KMS-11 (cell line): ENCODE data around the gene HMHB1.

Experiments used
- H2AFZ ChIP-seq: fragments of 200-600 bp; sonication (generic); 2 replicates; pipeline ENCODE4 v1.6.1; 2016; ENCODE audit warnings: antibody characterized with exemption, mixed run types, low read depth
- H3K27ac ChIP-seq: fragments of 200-600 bp; sonication (generic); 2 replicates; pipeline ENCODE4 v1.6.1; 2016; ENCODE audit warnings: mild to moderate bottlenecking, mixed run types
- H3K27me3 ChIP-seq: fragments of 200-600 bp; sonication (generic); 2 replicates; pipeline ENCODE4 v1.6.1; 2017; ENCODE audit warnings: mild to moderate bottlenecking, low read depth, mixed run types, moderate library complexity; ENCODE audit not compliant: insufficient read depth
- H3K36me3 ChIP-seq: fragments of 200-600 bp; sonication (generic); 2 replicates; pipeline ENCODE4 v1.6.1; 2017; ENCODE audit warnings: mild to moderate bottlenecking, mixed run types; ENCODE audit not compliant: insufficient read depth
- H3K4me1 ChIP-seq: fragments of 200-600 bp; sonication (generic); 2 replicates; pipeline ENCODE4 v1.6.1; 2016; ENCODE audit warnings: mild to moderate bottlenecking, low read depth, mixed run types; ENCODE audit not compliant: poor library complexity, severe bottlenecking
- H3K4me2 ChIP-seq: fragments of 200-600 bp; sonication (generic); 2 replicates; pipeline ENCODE4 v1.7.0; 2016; ENCODE audit warnings: mild to moderate bottlenecking, mixed run types
- H3K4me3 ChIP-seq: fragments of 200-600 bp; sonication (generic); IDR thresholded peaks from 2 replicates; pipeline ENCODE4 v1.6.1; 2017; ENCODE audit warnings: low read depth, low read length, mixed read lengths; ENCODE audit not compliant: insufficient read depth
- H3K79me2 ChIP-seq: fragments of 200-600 bp; sonication (generic); 2 replicates; pipeline ENCODE4 v1.6.1; 2016; ENCODE audit warnings: low read depth, mixed run types; ENCODE audit not compliant: insufficient read depth
- H3K9ac ChIP-seq: fragments of 200-600 bp; sonication (generic); 2 replicates; pipeline ENCODE4 v1.6.1; 2016; ENCODE audit warnings: mild to moderate bottlenecking, mixed run types
- H4K20me1 ChIP-seq: fragments of 200-600 bp; sonication (generic); 2 replicates; pipeline ENCODE4 v1.6.1; 2016; ENCODE audit warnings: mild to moderate bottlenecking, mixed run types; ENCODE audit not compliant: insufficient read depth
- TF ChIP-seq, protein P1 (sequence below): fragments of 200-600 bp; sonication (generic); conservative IDR thresholded peaks from 2 replicates; pipeline ENCODE4 v1.6.1; 2017; ENCODE audit warnings: low read depth, mild to moderate bottlenecking, antibody characterized with exemption, low read length, moderate library complexity, mixed read lengths

The HMHB1 gene

GRCh38 chr5:143775258-143775657, 36.7 kb upstream of the HMHB1 start:
- Histone ChIP-seq H2AFZ (no peak overlapping the region), H3K4me2 (0 out of 2 replicates have a peak overlapping the region, but pooled peaks have one; percentile 4), H3K27ac (no peak overlapping the region), H3K79me2 (no peaks in the 10 kb centered on the region), H4K20me1 (no peaks in the 10 kb centered on the region), H3K36me3 (no peaks in the 10 kb centered on the region), H3K4me1 (peaks cover 15% of the 10 kb centered on the region), H3K4me3 (no peak overlapping the region), H3K27me3 (no peaks in the 10 kb centered on the region), H3K9ac (no peak overlapping the region)
- TF ChIP-seq, protein P1, sequence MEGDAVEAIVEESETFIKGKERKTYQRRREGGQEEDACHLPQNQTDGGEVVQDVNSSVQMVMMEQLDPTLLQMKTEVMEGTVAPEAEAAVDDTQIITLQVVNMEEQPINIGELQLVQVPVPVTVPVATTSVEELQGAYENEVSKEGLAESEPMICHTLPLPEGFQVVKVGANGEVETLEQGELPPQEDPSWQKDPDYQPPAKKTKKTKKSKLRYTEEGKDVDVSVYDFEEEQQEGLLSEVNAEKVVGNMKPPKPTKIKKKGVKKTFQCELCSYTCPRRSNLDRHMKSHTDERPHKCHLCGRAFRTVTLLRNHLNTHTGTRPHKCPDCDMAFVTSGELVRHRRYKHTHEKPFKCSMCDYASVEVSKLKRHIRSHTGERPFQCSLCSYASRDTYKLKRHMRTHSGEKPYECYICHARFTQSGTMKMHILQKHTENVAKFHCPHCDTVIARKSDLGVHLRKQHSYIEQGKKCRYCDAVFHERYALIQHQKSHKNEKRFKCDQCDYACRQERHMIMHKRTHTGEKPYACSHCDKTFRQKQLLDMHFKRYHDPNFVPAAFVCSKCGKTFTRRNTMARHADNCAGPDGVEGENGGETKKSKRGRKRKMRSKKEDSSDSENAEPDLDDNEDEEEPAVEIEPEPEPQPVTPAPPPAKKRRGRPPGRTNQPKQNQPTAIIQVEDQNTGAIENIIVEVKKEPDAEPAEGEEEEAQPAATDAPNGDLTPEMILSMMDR, result no peak

DNA sequence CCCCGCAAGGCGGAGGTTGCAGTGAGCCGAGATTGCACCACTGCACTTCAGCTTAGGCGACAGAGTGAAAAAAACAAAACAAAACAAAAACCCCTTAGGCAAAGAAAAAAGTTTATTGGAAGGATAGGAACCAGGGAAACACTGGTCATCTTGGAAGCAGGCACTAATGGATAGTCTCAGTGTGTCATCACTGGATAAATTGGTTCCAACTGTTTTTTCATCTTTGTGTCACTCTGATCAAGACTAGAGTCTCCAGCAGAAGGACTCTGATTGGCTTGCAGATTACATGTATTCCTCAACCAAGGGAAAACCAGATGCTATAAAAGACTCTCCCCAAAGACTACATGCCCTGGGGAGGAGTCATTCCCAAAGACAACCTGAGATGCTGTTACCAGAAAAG, 35.0 kb upstream of the HMHB1 start:
- Histone ChIP-seq H3K27ac (no peak overlapping the region), H2AFZ (no peak overlapping the region), H3K4me1 (peaks cover 15% of the 10 kb centered on the region), H3K79me2 (no peaks in the 10 kb centered on the region), H3K4me2 (no peak overlapping the region), H3K9ac (no peak overlapping the region), H4K20me1 (no peaks in the 10 kb centered on the region), H3K27me3 (no peaks in the 10 kb centered on the region), H3K4me3 (no peak overlapping the region), H3K36me3 (no peaks in the 10 kb centered on the region)
- TF ChIP-seq, protein P1, result no peak

DNA sequence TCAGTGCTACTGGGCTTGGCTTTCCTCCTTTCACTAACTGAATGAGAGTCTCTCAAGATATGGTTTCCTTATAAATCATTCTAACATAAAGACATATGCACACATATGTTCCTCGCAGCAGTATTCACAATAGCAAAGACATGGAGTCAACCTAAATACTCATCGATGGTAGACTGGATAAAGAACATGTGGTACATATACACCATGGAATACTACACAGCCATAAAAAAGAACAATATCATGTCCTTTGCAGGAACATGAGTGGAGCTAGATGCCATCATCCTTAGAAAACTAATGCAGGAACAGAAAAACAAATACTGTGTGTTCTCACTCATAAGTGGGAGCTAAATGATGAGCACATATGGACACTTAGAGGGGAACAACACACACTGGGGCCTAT, 32.5 kb upstream of the HMHB1 start:
- Histone ChIP-seq H2AFZ (no peak overlapping the region), H3K27me3 (no peaks in the 10 kb centered on the region), H4K20me1 (no peaks in the 10 kb centered on the region), H3K4me3 (no peak overlapping the region), H3K4me1 (peaks cover 14% of the 10 kb centered on the region), H3K79me2 (no peaks in the 10 kb centered on the region), H3K27ac (no peak overlapping the region), H3K9ac (no peak overlapping the region), H3K4me2 (no peak overlapping the region), H3K36me3 (no peaks in the 10 kb centered on the region)
- TF ChIP-seq, protein P1, result no peak

- H3K4me2 ChIP-seq, result no peak overlapping the region
- H4K20me1 ChIP-seq, result no peaks in the 10 kb centered on the region
- H3K4me3 ChIP-seq, result no peak overlapping the region
- H3K9ac ChIP-seq, result no peak overlapping the region
- no peaks in the 10 kb centered on the region for H3K27me3 ChIP-seq
- H3K27ac ChIP-seq, result no peak overlapping the region
- H3K4me1 ChIP-seq, result no peaks in the 10 kb centered on the region
- H3K79me2 ChIP-seq, result no peaks in the 10 kb centered on the region
- H3K36me3 ChIP-seq, result no peaks in the 10 kb centered on the region
- TF ChIP-seq, protein P1, result no peak
- H2AFZ ChIP-seq, result no peak overlapping the region
Measured at GRCh38 chr5:143781993-143782520, 29.9 kb upstream of the HMHB1 start.
